K562 (cell line): ENCODE results near the gene FMO3. TPM values are rescaled to one million over a fixed set of nuclear protein-coding genes. Genes with fewer than 3 reads are reported as not detected.

Experiments
- ATAC-seq: fragments of 200-7000 bp; cut with Tn5 transposase; 3 replicates; pipeline ENCODE4 v1.9.1; 2020; ENCODE audit warnings: moderate library complexity
- BruUV-seq: library from RNA; stranded (reverse); fragments of 400-500 nt; replicated peaks from 2 replicates; lab custom pipeline; 2021; lab: Mats Ljungman, UMichigan
- CTCF ChIA-PET: fragments of 300-600 bp; formaldehyde crosslinking; extraction: SDS; loops from one replicate; lab custom pipeline; 2021; ENCODE audit warnings: low intra/inter-chr PET ratio; lab: Yijun Ruan, JAX
- POLR2A ChIA-PET: fragments of 300-600, 350-650 bp; sonication (Branson Sonifier 250); formaldehyde crosslinking; extraction: SDS; loops from one replicate; lab custom pipeline; 2021; ENCODE audit warnings: antibody characterized with exemption, inconsistent platforms; lab: Yijun Ruan, JAX
- DNase-seq, 4 experiments: peaks; one replicate each; pipeline versions ENCODE4 v3.0.0 to v3.0.0-alpha.2; 2011 to 2018; ENCODE audit warnings: low spot score in 3 of 4, mixed read lengths in 3 of 4; ENCODE audit errors: extremely low read depth in 1 of 4
- FAIRE-seq: peaks from 2 replicates; lab custom pipeline; 2011; peaks lifted over from hg19 to GRCh38; lab: Jason Lieb, UNC
- H2AFZ ChIP-seq: 2 replicates; pipeline ENCODE4 v1.6.0; 2011; ENCODE audit warnings: low read depth, low read length, control low read depth, inconsistent platforms
- H3K27ac ChIP-seq: fragments of 200-600 bp; 3 replicates; pipeline ENCODE4 v1.8.0; 2011; ENCODE audit warnings: low read depth, mild to moderate bottlenecking, control low read depth, inconsistent platforms, low read length, moderate library complexity, mixed read lengths; ENCODE audit errors: extremely low read depth
- H3K27me3 ChIP-seq, 2 experiments: fragments of 300-600 bp in 1 of 2; 2 replicates in 1 of 2; 3 replicates in 1 of 2; pipeline versions ENCODE4 v1.6.0 to v1.8.0; 2011; ENCODE audit warnings: inconsistent platforms in 2 of 2, low read length in 2 of 2, mild to moderate bottlenecking in 1 of 2, mixed read lengths in 1 of 2, moderate library complexity in 1 of 2; ENCODE audit not compliant: control insufficient read depth in 2 of 2, insufficient read depth in 2 of 2
- H3K36me3 ChIP-seq: fragments of 300-600 bp; 3 replicates; pipeline ENCODE4 v1.8.0; 2011; ENCODE audit warnings: mild to moderate bottlenecking, low read length, inconsistent platforms; ENCODE audit not compliant: control insufficient read depth, insufficient read depth
- H3K4me1 ChIP-seq, 2 experiments: fragments of 200-600 bp in 1 of 2; replicated peaks in 1 of 2; 2 replicates in 1 of 2; 3 replicates in 1 of 2; pipeline versions ENCODE4 v1.5.1 to v1.8.0; 2011; ENCODE audit warnings: inconsistent platforms in 2 of 2, low read length in 2 of 2, mild to moderate bottlenecking in 1 of 2, mixed read lengths in 1 of 2, moderate library complexity in 1 of 2; ENCODE audit not compliant: control insufficient read depth in 2 of 2, insufficient read depth in 2 of 2
- H3K4me2 ChIP-seq: 2 replicates; pipeline ENCODE4 v1.6.1; 2011; ENCODE audit warnings: low read length, control low read depth, inconsistent platforms, mixed read lengths; ENCODE audit not compliant: insufficient read depth
- H3K4me3 ChIP-seq: fragments of 200-600 bp; sonication (generic), shearing (Covaris generic); 2 replicates; pipeline ENCODE4 v1.5.1; 2016; ENCODE audit warnings: control low read depth, inconsistent platforms
- H3K79me2 ChIP-seq: fragments of 200-600 bp; 3 replicates; pipeline ENCODE4 v1.8.0; 2011; ENCODE audit warnings: low read length, inconsistent platforms; ENCODE audit not compliant: control insufficient read depth, insufficient read depth
- H3K9ac ChIP-seq, 2 experiments: 2 replicates each; pipeline versions ENCODE4 v1.6.0 to v1.6.1; 2011; ENCODE audit warnings: low read depth in 2 of 2, low read length in 2 of 2, control low read depth in 1 of 2, inconsistent platforms in 1 of 2, mild to moderate bottlenecking in 1 of 2, mixed read lengths in 1 of 2; ENCODE audit not compliant: insufficient read depth in 1 of 2
- H3K9me1 ChIP-seq: one replicate; pipeline ENCODE4 v1.6.0; 2011; ENCODE audit warnings: inconsistent platforms, mild to moderate bottlenecking, low read length, moderate library complexity; ENCODE audit not compliant: control insufficient read depth, insufficient read depth
- H3K9me3 ChIP-seq: replicated peaks from 2 replicates; pipeline ENCODE4 v1.5.1; 2011; ENCODE audit warnings: low read depth, low read length, inconsistent platforms; ENCODE audit not compliant: control insufficient read depth, insufficient read depth
- H4K20me1 ChIP-seq: replicated peaks from 2 replicates; pipeline ENCODE4 v1.6.1; 2011; ENCODE audit warnings: low read length, inconsistent platforms, mixed read lengths; ENCODE audit not compliant: control insufficient read depth, insufficient read depth
- BDP1 ChIP-seq: IDR thresholded peaks from 3 replicates; pipeline ENCODE4 v1.6.1; 2011; ENCODE audit not compliant: insufficient read length, insufficient read depth
- ELF2 ChIP-seq: fragments of 250-450 bp; sonication (Bioruptor Pico); IDR thresholded peaks from 2 replicates; pipeline ENCODE4 v1.5.0; 2021; ENCODE audit warnings: mild to moderate bottlenecking
- FOXK2 ChIP-seq, 2 experiments: fragments of 450-650 bp; IDR thresholded peaks in 1 of 2; conservative IDR thresholded peaks in 1 of 2; 2 replicates each; pipeline ENCODE4 v1.6.1; 2016; ENCODE audit warnings: low read depth in 2 of 2, mild to moderate bottlenecking in 1 of 2
- HLTF ChIP-seq: fragments of 450-650 bp; IDR thresholded peaks from 2 replicates; pipeline ENCODE4 v1.6.1; 2016
- MCM3 ChIP-seq: fragments of 450-650 bp; IDR thresholded peaks from 2 replicates; pipeline ENCODE4 v1.6.1; 2016
- NFYB ChIP-seq: IDR thresholded peaks from 2 replicates; pipeline ENCODE4 v1.6.1; 2011; ENCODE audit warnings: mild to moderate bottlenecking, moderate library complexity; ENCODE audit not compliant: insufficient read length; ENCODE audit errors: extremely low read depth
- NONO ChIP-seq, 2 experiments: fragments of 200-400 bp in 1 of 2; fragments of 450-650 bp in 1 of 2; formaldehyde crosslinking in 1 of 2; IDR thresholded peaks; 2 replicates each; pipeline ENCODE4 v1.6.1; 2017; ENCODE audit warnings: low read depth in 2 of 2, mild to moderate bottlenecking in 2 of 2, moderate library complexity in 2 of 2, low read length in 1 of 2
- PHB ChIP-seq: fragments of 250-450 bp; sonication (Bioruptor Pico); IDR thresholded peaks from 2 replicates; pipeline ENCODE4 v1.5.0; 2021
- POLR2A ChIP-seq: fragments of 450-650 bp; conservative IDR thresholded peaks from 2 replicates; pipeline ENCODE4 v1.6.1; 2016
- SMAD4 ChIP-seq: fragments of 250-450 bp; sonication (Bioruptor Pico); conservative IDR thresholded peaks from 2 replicates; pipeline ENCODE4 v1.8.0; 2021; ENCODE audit warnings: inconsistent platforms, mild to moderate bottlenecking, moderate library complexity
- YY1 ChIP-seq, 3 experiments: IDR thresholded peaks; 2 replicates each; pipeline ENCODE4 v1.6.1; 2011; ENCODE audit warnings: low read length in 2 of 3, mild to moderate bottlenecking in 2 of 3, moderate library complexity in 2 of 3, borderline replicate concordance in 1 of 3, control low read depth in 1 of 3, low read depth in 1 of 3; ENCODE audit not compliant: insufficient read depth in 3 of 3, insufficient replicate concordance in 2 of 3, control insufficient read depth in 1 of 3, insufficient read length in 1 of 3; ENCODE audit errors: extremely low read depth in 1 of 3
- ZFP30 ChIP-seq: fragments of 250-450 bp; sonication (Bioruptor Pico); IDR thresholded peaks from 2 replicates; pipeline ENCODE4 v1.8.0; 2022; ENCODE audit warnings: moderate library complexity, mild to moderate bottlenecking, inconsistent platforms, borderline replicate concordance
- ZFPM2 ChIP-seq: fragments of 250-450 bp; sonication (Bioruptor Pico); IDR thresholded peaks from 2 replicates; pipeline ENCODE4 v1.5.1; 2022; ENCODE audit warnings: mild to moderate bottlenecking
- ZKSCAN1 ChIP-seq: fragments of 150-350 bp; IDR thresholded peaks from 2 replicates; pipeline ENCODE4 v1.6.1; 2016; ENCODE audit warnings: low read depth, low read length
- ZNF232 ChIP-seq: sonication (generic); formaldehyde crosslinking; IDR thresholded peaks from 2 replicates; pipeline ENCODE4 v1.8.0; 2022; ENCODE audit warnings: mild to moderate bottlenecking, missing genetic modification reagents
- WGBS: fragments of 100-300 bp; shearing (Covaris generic); methylation state at CpG from one replicate; pipeline ENCODE4 v1.1.6; 2016; ENCODE audit warnings: low coverage, mixed read lengths; ENCODE audit not compliant: insufficient coverage; ENCODE audit errors: missing lambda C conversion rate; 5-methylcytosine and 5-hydroxymethylcytosine counted together
- in situ Hi-C: fragments of 300-500 bp; cut with MboI; formaldehyde crosslinking; loops from 4 replicates; pipeline ENCODE4 v1.15.0; 2018; ENCODE audit warnings: inconsistent platforms, mixed read lengths
- intact Hi-C: fragments of 100-400 bp; cut with micrococcal nuclease; formaldehyde crosslinking; loops from 2 replicates; pipeline ENCODE4 v1.14.2; 2022
- polyA plus RNA-seq, 8 experiments: library from polyadenylated mRNA; depleted of rRNA in 4 of 8; stranded (reverse) in 5 of 8; unstranded in 3 of 8; fragments of >200 nt; fragmentation: Nextera tagmentation in 2 of 8; fragmentation: Illumina TruSeq in 1 of 8; extraction: Ambion mirVana in 2 of 8; extraction: Trizol in 1 of 8; gene quantifications; 2 replicates each; pipeline versions ENCODE4 v1.2.1 to v1.2.3, GENCODE V29; 2011 to 2014; ENCODE audit warnings: inconsistent platforms in 1 of 8, missing spikeins in 1 of 8
- total RNA-seq, 7 experiments: library from RNA; depleted of rRNA in 6 of 7; stranded (reverse); fragments of >200 nt in 6 of 7; fragmentation: Illumina TruSeq in 2 of 7; extraction: Trizol in 2 of 7; gene quantifications; 2 replicates each; pipeline versions ENCODE4 v1.2.1 to v1.2.3, GENCODE V29; 2011 to 2021; ENCODE audit warnings: low replicate concordance in 1 of 7
- TF ChIP-seq, protein P1 (sequence below): sonication (generic); formaldehyde crosslinking; IDR thresholded peaks from 2 replicates; pipeline ENCODE4 v1.8.1; 2023; ENCODE audit warnings: mild to moderate bottlenecking, missing genetic modification reagents

The FMO3 gene
- total and polyA plus RNA-seq, 9 of the 15 experiments (the other 6 are each of a cell fraction or from before 2014, with no cell fraction given): not detected

DNA sequence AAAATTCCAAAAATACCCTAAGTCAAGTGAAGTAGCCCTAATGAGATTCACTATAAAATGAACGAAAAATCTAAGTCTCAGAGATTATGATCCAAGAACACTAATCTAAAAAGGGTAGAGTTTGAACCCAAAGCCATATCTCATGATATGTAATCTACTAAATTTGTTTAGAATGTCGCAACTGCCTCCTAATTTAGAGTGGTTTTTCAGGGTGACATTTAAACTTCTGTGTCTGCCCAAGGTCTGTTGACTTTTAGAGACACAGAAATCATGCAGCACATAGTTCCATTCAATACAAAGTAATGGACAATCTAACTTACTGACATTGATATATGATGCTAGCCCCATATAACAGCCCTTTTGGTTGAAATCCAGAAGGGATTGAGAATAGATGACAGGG, 28.9 kb downstream of the FMO3 start:
- H3K27ac ChIP-seq: no peak overlapping the region
- in situ Hi-C loops: no loop called here
- H3K36me3 ChIP-seq: no peaks in the 10 kb centered on the region
- H3K9me1 ChIP-seq: no peaks in the 10 kb centered on the region
- FAIRE-seq: no peak
- no peaks in the 10 kb centered on the region for H3K4me1 ChIP-seq
- H3K27me3 ChIP-seq: no peaks in the 10 kb centered on the region
- H2AFZ ChIP-seq: no peak overlapping the region
- DNase-seq: no peak
- no peak for ATAC-seq
- no peaks in the 10 kb centered on the region for H4K20me1 ChIP-seq
- H3K9me3 ChIP-seq: no peaks in the 10 kb centered on the region
- whole genome bisulfite sequencing: 0% methylated on average over 2 of the region's 2 CpGs
- H3K79me2 ChIP-seq: no peaks in the 10 kb centered on the region
- H3K9ac ChIP-seq: no peak overlapping the region
- intact Hi-C loops: no loop called here
- H3K4me2 ChIP-seq: no peak overlapping the region
- no TSS peak for BruUV-seq
- H3K4me3 ChIP-seq: no peak overlapping the region
- CTCF ChIA-PET: no interaction called here
- POLR2A ChIA-PET: interaction anchor here (0.6 kb wide), 1 partner anchor 785 kb away, joined by 3 read pairs; no protein-coding TSS in a partner anchor
- no peak for TF ChIP-seq MCM3
- no peak for TF ChIP-seq NONO (IDR thresholded peaks at IDR 0.05; ENCODE audit: low read depth in 2 of 2, low read length in 1 of 2)
- no peak for TF ChIP-seq SMAD4
- TF ChIP-seq, protein P1, sequence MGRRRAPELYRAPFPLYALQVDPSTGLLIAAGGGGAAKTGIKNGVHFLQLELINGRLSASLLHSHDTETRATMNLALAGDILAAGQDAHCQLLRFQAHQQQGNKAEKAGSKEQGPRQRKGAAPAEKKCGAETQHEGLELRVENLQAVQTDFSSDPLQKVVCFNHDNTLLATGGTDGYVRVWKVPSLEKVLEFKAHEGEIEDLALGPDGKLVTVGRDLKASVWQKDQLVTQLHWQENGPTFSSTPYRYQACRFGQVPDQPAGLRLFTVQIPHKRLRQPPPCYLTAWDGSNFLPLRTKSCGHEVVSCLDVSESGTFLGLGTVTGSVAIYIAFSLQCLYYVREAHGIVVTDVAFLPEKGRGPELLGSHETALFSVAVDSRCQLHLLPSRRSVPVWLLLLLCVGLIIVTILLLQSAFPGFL (CRISPR knock-in tag): no peak

DNA sequence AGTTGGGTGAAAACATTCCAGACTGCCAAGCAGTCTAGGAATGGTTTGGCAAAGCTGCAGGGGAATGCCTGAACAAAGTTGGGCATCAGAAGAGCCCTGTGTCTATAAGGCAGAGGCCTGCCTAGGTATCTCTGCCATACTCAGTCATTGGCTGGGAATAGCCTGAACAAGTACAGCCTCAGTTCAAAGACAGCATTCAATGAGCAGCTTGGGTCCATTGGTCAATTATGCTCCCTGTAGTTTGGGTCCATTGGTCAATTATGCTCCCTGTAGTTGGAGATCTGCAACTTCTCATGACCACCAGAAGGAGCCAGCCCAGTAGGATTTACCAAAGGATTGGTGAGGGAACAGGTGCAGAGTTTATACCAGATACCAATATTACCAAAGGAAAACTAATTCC, 31.6 kb downstream of the FMO3 start:
- no peaks in the 10 kb centered on the region for H3K9me1 ChIP-seq
- H3K27me3 ChIP-seq: no peaks in the 10 kb centered on the region
- no peak overlapping the region for H3K27ac ChIP-seq
- no peaks in the 10 kb centered on the region for H3K4me1 ChIP-seq
- FAIRE-seq (no peak), DNase-seq (no peak), ATAC-seq (no peak)
- H4K20me1 ChIP-seq: no peaks in the 10 kb centered on the region
- no TSS peak for BruUV-seq
- no peak overlapping the region for H3K4me2 ChIP-seq
- H3K4me3 ChIP-seq: no peak overlapping the region
- no peak overlapping the region for H3K9ac ChIP-seq
- H3K9me3 ChIP-seq: no peaks in the 10 kb centered on the region
- no peak overlapping the region for H2AFZ ChIP-seq
- H3K36me3 ChIP-seq: no peaks in the 10 kb centered on the region
- POLR2A ChIA-PET: no interaction called here
- in situ Hi-C loops (no loop called here), intact Hi-C loops (no loop called here)
- H3K79me2 ChIP-seq: no peaks in the 10 kb centered on the region
- CTCF ChIA-PET: no interaction called here
- TF ChIP-seq BDP1: no peak
- TF ChIP-seq NFYB: no peak
- no peak for TF ChIP-seq ZFPM2 (CRISPR knock-in tag)
- no peak for TF ChIP-seq FOXK2 (conservative IDR thresholded peaks at IDR 0.05 in 1 of 2, IDR thresholded peaks at IDR 0.05 in 1 of 2; ENCODE audit: low read depth in 2 of 2)
- no peak for TF ChIP-seq ELF2 (CRISPR knock-in tag)
- no peak for TF ChIP-seq POLR2A
- no peak for TF ChIP-seq YY1 (IDR thresholded peaks at IDR 0.05; ENCODE audit: borderline replicate concordance in 1 of 3, control insufficient read depth in 1 of 3, extremely low read depth in 1 of 3, insufficient read depth in 3 of 3, insufficient read length in 1 of 3, insufficient replicate concordance in 2 of 3, low read depth in 1 of 3, low read length in 2 of 3)
- no peak for TF ChIP-seq ZKSCAN1
- no peak for TF ChIP-seq HLTF
- TF ChIP-seq ZFP30 (CRISPR knock-in tag): no peak
- no peak for TF ChIP-seq PHB (CRISPR knock-in tag)
- no peak for TF ChIP-seq ZNF232 (CRISPR knock-in tag)
